ENCODE measurements around the gene LRRC14B. TPM values are rescaled to one million over a fixed set of nuclear protein-coding genes. Genes with fewer than 3 reads are reported as not detected.
"Not testable (repeated sequence)": the region's sequence is repeated elsewhere in the genome, so short reads cannot be mapped to it uniquely, and the experiment has no call there.

LRRC14B gene
- total RNA-seq, 1 donor from 2014 or later: 1.2 TPM

- no peak for DNase-seq (ENCODE audit: low spot score in 2 of 2)
- FAIRE-seq: no peak
Measured at GRCh38 chr5:189976-190365, 1.3 kb upstream of the LRRC14B start.

- DNase-seq (ENCODE audit: low spot score in 2 of 2) (no peak), FAIRE-seq (no peak)
Measured at GRCh38 chr5:190366-191035, 794 bp upstream of the LRRC14B start.

- no peak for FAIRE-seq
Measured at GRCh38 chr5:191949-192690, 825 bp downstream of the LRRC14B start.

GRCh38 chr5:192691-192969, 1.3 kb downstream of the LRRC14B start:
- FAIRE-seq (no peak), DNase-seq (ENCODE audit: low spot score in 2 of 2) (no peak)

More at GRCh38 chr5:191949-192690, 825 bp downstream of the LRRC14B start:
- no peak for DNase-seq (ENCODE audit: low spot score in 2 of 2)

GRCh38 chr5:192970-193831, 1.9 kb downstream of the LRRC14B start:
- FAIRE-seq (no peak), DNase-seq (ENCODE audit: low spot score in 2 of 2) (no peak)

GRCh38 chr5:194102-194501, 2.8 kb downstream of the LRRC14B start:
- FAIRE-seq: no peak
- no peak for DNase-seq (ENCODE audit: low spot score in 2 of 2)

GRCh38 chr5:194603-195209, 3.4 kb downstream of the LRRC14B start:
- FAIRE-seq (no peak), DNase-seq (ENCODE audit: low spot score in 2 of 2) (no peak)

GRCh38 chr5:195401-196160, 4.3 kb downstream of the LRRC14B start:
- FAIRE-seq (no peak), DNase-seq (ENCODE audit: low spot score in 2 of 2) (no peak)

GRCh38 chr5:196350-196749, 5.1 kb downstream of the LRRC14B start:
- DNase-seq (ENCODE audit: low spot score in 2 of 2) (no peak), FAIRE-seq (no peak)

- FAIRE-seq; DNase-seq (ENCODE audit: low spot score in 2 of 2): not testable (repeated sequence)
Measured at GRCh38 chr5:197031-197430, 5.7 kb downstream of the LRRC14B start.

- no peak for DNase-seq (ENCODE audit: low spot score in 2 of 2)
- FAIRE-seq: no peak
Measured at GRCh38 chr5:197892-198489, 6.7 kb downstream of the LRRC14B start.

- no peak for DNase-seq (ENCODE audit: low spot score in 2 of 2)
- FAIRE-seq: no peak
Measured at GRCh38 chr5:198516-199196, 7.4 kb downstream of the LRRC14B start.

- FAIRE-seq (no peak), DNase-seq (ENCODE audit: low spot score in 2 of 2) (no peak)
Measured at GRCh38 chr5:199197-199949, 8.1 kb downstream of the LRRC14B start.

GRCh38 chr5:199950-200645, 8.8 kb downstream of the LRRC14B start:
- no peak for FAIRE-seq
- no peak for DNase-seq (ENCODE audit: low spot score in 2 of 2)

- FAIRE-seq (no peak), DNase-seq (ENCODE audit: low spot score in 2 of 2) (no peak)
Measured at GRCh38 chr5:200985-201384, 9.7 kb downstream of the LRRC14B start.

GRCh38 chr5:201672-202071, 10.4 kb downstream of the LRRC14B start:
- FAIRE-seq: no peak
- no peak for DNase-seq (ENCODE audit: low spot score in 2 of 2)

GRCh38 chr5:203246-203930, 12.1 kb downstream of the LRRC14B start:
- FAIRE-seq (no peak), DNase-seq (ENCODE audit: low spot score in 2 of 2) (no peak)
